Measurements from ENCODE around the gene EME2. TPM values are rescaled to one million over a fixed set of nuclear protein-coding genes. Genes with fewer than 3 reads are reported as not detected.

EME2 gene
- total RNA-seq, 2 experiments from 2014 or later: 15.5 to 15.6 TPM

- H3K27ac Mint-ChIP-seq: no peak overlapping the region
- intact Hi-C loops (cut with micrococcal nuclease): no loop called here
- DNase-seq (no peak), ATAC-seq (no peak)
- TF ChIP-seq CTCF (IDR thresholded peaks at IDR 0.05): no peak
- H3K4me3 Mint-ChIP-seq: no peak overlapping the region
- POLR2A ChIA-PET: no interaction called here
- CTCF ChIA-PET: no interaction called here
- peaks cover 4% of the 10 kb centered on the region for H3K36me3 Mint-ChIP-seq (ENCODE audit: low read depth)
- H3K4me1 Mint-ChIP-seq (ENCODE audit: low read depth): peaks cover 15% of the 10 kb centered on the region
- no peaks in the 10 kb centered on the region for H3K27me3 Mint-ChIP-seq
- no peaks in the 10 kb centered on the region for H3K9me3 Mint-ChIP-seq
Measured at GRCh38 chr16:1821861-1822611, 49.4 kb downstream of the EME2 start.

DNA sequence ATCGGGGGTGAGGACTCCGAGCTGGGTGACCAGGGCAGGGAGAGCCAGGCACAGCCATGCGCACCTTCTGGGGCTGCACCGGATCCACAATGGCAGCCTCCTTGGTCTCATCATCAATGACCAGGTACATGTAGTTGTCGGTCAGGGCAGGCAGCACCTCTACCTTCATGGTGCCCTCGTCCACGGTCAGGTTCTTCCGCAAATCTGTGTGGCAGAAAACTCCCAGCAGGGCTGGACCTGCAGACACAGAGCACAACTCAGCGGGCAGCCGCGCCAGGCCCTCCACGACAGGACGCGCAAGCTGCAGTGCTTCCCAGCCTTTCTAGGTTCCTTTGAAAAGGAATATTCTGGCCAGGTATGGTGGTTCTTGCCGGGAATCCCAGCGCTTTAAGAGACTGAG, 50.2 kb downstream of the EME2 start:
- peaks cover 5% of the 10 kb centered on the region for H3K36me3 Mint-ChIP-seq (ENCODE audit: low read depth)
- H3K27me3 Mint-ChIP-seq: no peaks in the 10 kb centered on the region
- peaks cover 20% of the 10 kb centered on the region for H3K4me1 Mint-ChIP-seq (ENCODE audit: low read depth)
- no peaks in the 10 kb centered on the region for H3K9me3 Mint-ChIP-seq
- intact Hi-C loops (cut with micrococcal nuclease): no loop called here
- CTCF ChIA-PET: no interaction called here
- DNase-seq (no peak), ATAC-seq (no peak)
- no peak for TF ChIP-seq CTCF (IDR thresholded peaks at IDR 0.05)
- POLR2A ChIA-PET: interaction anchor here (1.4 to 1.7 kb wide), 2 partner anchors 51 to 141 kb away, joined by 3 to 4 read pairs; partner anchors contain the start of gene RPS2
- no peak overlapping the region for H3K4me3 Mint-ChIP-seq
- no peak overlapping the region for H3K27ac Mint-ChIP-seq

DNA sequence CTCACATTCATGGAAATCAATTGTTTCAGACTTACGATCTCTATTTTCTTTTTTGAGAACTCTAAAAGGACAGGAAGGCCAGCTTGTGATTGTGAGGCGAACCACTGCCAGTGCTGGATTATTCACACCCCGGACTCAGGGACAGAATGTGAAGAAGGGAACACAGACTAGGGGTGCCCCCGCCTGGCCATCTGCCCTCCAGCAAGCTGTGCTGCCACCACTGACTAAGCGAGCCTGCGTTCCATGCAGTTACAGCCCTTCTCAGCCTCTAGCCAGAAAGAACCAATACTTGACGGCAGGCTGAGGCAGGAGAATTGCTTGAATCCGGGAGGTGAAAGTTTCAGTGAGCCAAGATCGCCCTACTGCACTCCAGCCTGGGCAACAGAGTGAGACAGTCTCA, 51.2 kb downstream of the EME2 start:
- Mint-ChIP-seq H3K36me3 (ENCODE audit: low read depth) (peaks cover 5% of the 10 kb centered on the region), H3K4me3 (no peak overlapping the region), H3K9me3 (no peaks in the 10 kb centered on the region), H3K4me1 (ENCODE audit: low read depth) (peaks cover 27% of the 10 kb centered on the region), H3K27me3 (no peaks in the 10 kb centered on the region), H3K27ac (peak overlapping the region; percentile 10)
- no peak for ATAC-seq
- TF ChIP-seq CTCF (IDR thresholded peaks at IDR 0.05): no peak
- intact Hi-C loops (cut with micrococcal nuclease): no loop called here
- CTCF ChIA-PET: interaction anchor here (1.9 kb wide), 1 partner anchor 39 kb away, joined by 4 read pairs; no protein-coding TSS in a partner anchor
- POLR2A ChIA-PET: interaction anchor here (1.4 to 1.7 kb wide), 2 partner anchors 52 to 140 kb away, joined by 3 to 4 read pairs; partner anchors contain the start of gene RPS2
- peak; percentile 49 for DNase-seq

DNA sequence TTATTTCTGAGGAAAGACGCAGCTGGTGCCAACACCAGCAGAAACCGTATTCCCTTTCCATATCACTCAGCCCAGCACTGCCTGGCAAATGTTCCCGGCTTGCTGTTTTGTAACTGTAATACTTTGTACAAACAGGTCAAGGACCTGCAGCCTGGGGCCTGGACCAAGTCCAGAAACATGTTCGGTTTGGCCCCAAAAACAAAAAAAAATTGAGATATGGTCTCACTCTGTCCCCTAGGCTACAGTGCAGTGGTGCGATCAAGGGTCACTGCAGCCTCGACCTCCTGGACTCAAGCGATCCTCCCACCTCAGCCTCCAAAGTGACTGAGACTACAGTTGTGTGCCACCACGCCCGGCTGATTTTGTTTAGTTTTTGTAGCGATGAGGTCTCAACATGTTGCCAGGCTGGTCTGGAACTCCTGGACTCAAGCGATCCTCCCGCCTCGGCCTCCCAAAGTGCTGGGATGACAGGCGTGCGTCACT, 52.8 kb downstream of the EME2 start:
- ATAC-seq: no peak
- intact Hi-C loops (cut with micrococcal nuclease): no loop called here
- H3K36me3 Mint-ChIP-seq (ENCODE audit: low read depth): peaks cover 4% of the 10 kb centered on the region
- peak overlapping the region; percentile 78 for H3K4me3 Mint-ChIP-seq
- ChIA-PET CTCF (interaction anchor here (1.1 to 1.3 kb wide), 3 partner anchors 9 to 51 kb away, joined by 3 to 5 read pairs (median 4); no protein-coding TSS in a partner anchor), POLR2A (interaction anchor here (1.1 to 1.3 kb wide), 2 partner anchors 55 to 146 kb away, joined by 3 to 5 read pairs; partner anchors contain the start of gene TBL3)
- no peak for DNase-seq
- no peaks in the 10 kb centered on the region for H3K9me3 Mint-ChIP-seq
- TF ChIP-seq CTCF (IDR thresholded peaks at IDR 0.05): no peak
- H3K4me1 Mint-ChIP-seq (ENCODE audit: low read depth): peaks cover 39% of the 10 kb centered on the region
- peak overlapping the region; percentile 81 for H3K27ac Mint-ChIP-seq
- H3K27me3 Mint-ChIP-seq: no peaks in the 10 kb centered on the region

Small RNA genes lying within 50 kb of the gene (microRNA-seq; reads per million reads assigned to microRNA genes)
- gene MIR3177 (ENCODE audit: borderline microRNAs expressed, borderline replicate concordance): 2.7 reads per million

Other genes with a start within 250 kb of the EME2 start
- gene TMEM204, start 239.1 kb upstream of the EME2 start, total RNA-seq: 10 to 100 TPM; 12.9 to 14.3 TPM
- gene IFT140, start 160.7 kb upstream of the EME2 start, total RNA-seq: 10 to 100 TPM; 12.0 to 12.1 TPM
- 10 to 100 TPM; 15.1 to 15.7 TPM for gene CRAMP1, start 160.4 kb upstream of the EME2 start, total RNA-seq
- 10 to 100 TPM; 61.5 to 62.2 TPM for gene JPT2, start 94.5 kb upstream of the EME2 start, total RNA-seq
- gene MAPK8IP3, start 66.6 kb upstream of the EME2 start, total RNA-seq: 10 to 100 TPM; 58.4 to 65.1 TPM
- gene NME3, start 1.3 kb upstream of the EME2 start, total RNA-seq: 10 to 100 TPM; 37.8 to 39.6 TPM
- 100 to 1,000 TPM; 175 to 193 TPM for gene MRPS34, start 324 bp downstream of the EME2 start, total RNA-seq
- gene SPSB3, start 9.8 kb downstream of the EME2 start, total RNA-seq: 10 to 100 TPM; 14.4 to 15.2 TPM
- gene NUBP2, start 10.2 kb downstream of the EME2 start, total RNA-seq: 10 to 100 TPM; 43.5 to 45.0 TPM
- gene IGFALS, start 20.9 kb downstream of the EME2 start, total RNA-seq: not detected
- gene HAGH, start 54.0 kb downstream of the EME2 start, total RNA-seq: 10 to 100 TPM; 32.0 to 35.7 TPM
- 10 to 100 TPM; 14.2 to 17.8 TPM for gene FAHD1, start 54.4 kb downstream of the EME2 start, total RNA-seq
- gene MEIOB, start 99.4 kb downstream of the EME2 start, total RNA-seq: under 1 TPM; 0.34 to 0.40 TPM
- gene HS3ST6, start 145.6 kb downstream of the EME2 start, total RNA-seq: not detected
- gene MSRB1, start 170.4 kb downstream of the EME2 start, total RNA-seq: 10 to 100 TPM; 15.5 to 18.1 TPM
- not detected for gene RPL3L, start 181.9 kb downstream of the EME2 start, total RNA-seq
- 100 to 1,000 TPM; 126 to 129 TPM for gene NDUFB10, start 186.7 kb downstream of the EME2 start, total RNA-seq
- gene RPS2, start 192.0 kb downstream of the EME2 start, total RNA-seq: 1,000 to 10,000 TPM; 5,572 to 5,598 TPM
- gene RNF151, start 194.0 kb downstream of the EME2 start, total RNA-seq: not detected
- 10 to 100 TPM; 54.4 to 56.0 TPM for gene TBL3, start 199.2 kb downstream of the EME2 start, total RNA-seq
- under 1 TPM in 1 of 2 experiments, not detected in 1; 0.31 TPM for gene NOXO1, start 208.7 kb downstream of the EME2 start, total RNA-seq
- 10 to 100 TPM; 33.5 to 33.9 TPM for gene GFER, start 211.4 kb downstream of the EME2 start, total RNA-seq
- gene SYNGR3, start 217.2 kb downstream of the EME2 start, total RNA-seq: 1 to 10 TPM; 5.4 to 7.2 TPM
- 10 to 100 TPM; 85.5 to 90.3 TPM for gene ZNF598, start 237.0 kb downstream of the EME2 start, total RNA-seq
- gene NPW, start 247.0 kb downstream of the EME2 start, total RNA-seq: 10 to 100 TPM; 24.3 to 28.3 TPM